ENCODE measurements around the gene LEAP2. TPM values are rescaled to one million over a fixed set of nuclear protein-coding genes. Genes with fewer than 3 reads are reported as not detected.
"Not testable (repeated sequence)": the region's sequence is repeated elsewhere in the genome, so short reads cannot be mapped to it uniquely, and the experiment has no call there.

LEAP2 gene
- total RNA-seq, 2 donors from 2014 or later = 1.5 to 3.8 TPM

- Mint-ChIP-seq H3K36me3 (no peaks in the 10 kb centered on the region), H3K27ac (no peak overlapping the region), H3K9me3 (no peaks in the 10 kb centered on the region)
- no peak for DNase-seq (ENCODE audit: low spot score in 2 of 2)
- ATAC-seq = no peak
These were observed 34.8 kb upstream of the LEAP2 start for GRCh38 chr5:132838516-132839282.

- H3K36me3 Mint-ChIP-seq = no peaks in the 10 kb centered on the region
- ATAC-seq = no peak
- DNase-seq (ENCODE audit: low spot score in 2 of 2) = no peak
- no peaks in the 10 kb centered on the region for H3K9me3 Mint-ChIP-seq
- no peak overlapping the region for H3K27ac Mint-ChIP-seq
These were observed 33.8 kb upstream of the LEAP2 start for GRCh38 chr5:132839426-132840301.

GRCh38 chr5:132840313-132840712 lies 33.2 kb upstream of the LEAP2 start:
- ATAC-seq = no peak

GRCh38 chr5:132840896-132841295 lies 32.6 kb upstream of the LEAP2 start:
- no peak for ATAC-seq
- Mint-ChIP-seq H3K27ac (no peak overlapping the region), H3K36me3 (no peaks in the 10 kb centered on the region), H3K9me3 (no peaks in the 10 kb centered on the region)
- no peak for DNase-seq (ENCODE audit: low spot score in 2 of 2)

More at GRCh38 chr5:132840313-132840712, 33.2 kb upstream of the LEAP2 start:
- no peaks in the 10 kb centered on the region for H3K9me3 Mint-ChIP-seq
- no peak overlapping the region for H3K27ac Mint-ChIP-seq
- H3K36me3 Mint-ChIP-seq = no peaks in the 10 kb centered on the region
- no peak for DNase-seq (ENCODE audit: low spot score in 2 of 2)

- Mint-ChIP-seq H3K27ac (no peak overlapping the region), H3K36me3 (no peaks in the 10 kb centered on the region), H3K9me3 (no peaks in the 10 kb centered on the region)
- ATAC-seq (peak; percentile 24 to 76), DNase-seq (ENCODE audit: low spot score in 2 of 2) (no peak)
These were observed 32.2 kb upstream of the LEAP2 start for GRCh38 chr5:132841305-132841704.

- DNase-seq (ENCODE audit: low spot score in 2 of 2) (no peak), ATAC-seq (no peak)
- H3K27ac Mint-ChIP-seq = no peak overlapping the region
- no peaks in the 10 kb centered on the region for H3K9me3 Mint-ChIP-seq
- no peaks in the 10 kb centered on the region for H3K36me3 Mint-ChIP-seq
These were observed 25.2 kb upstream of the LEAP2 start for GRCh38 chr5:132848270-132848669.

GRCh38 chr5:132849347-132849746 lies 24.1 kb upstream of the LEAP2 start:
- DNase-seq (ENCODE audit: low spot score in 2 of 2) (no peak), ATAC-seq (no peak)
- H3K27ac Mint-ChIP-seq = no peak overlapping the region
- no peaks in the 10 kb centered on the region for H3K36me3 Mint-ChIP-seq
- H3K9me3 Mint-ChIP-seq = no peaks in the 10 kb centered on the region

- Mint-ChIP-seq H3K36me3 (no peaks in the 10 kb centered on the region), H3K27ac (no peak overlapping the region), H3K9me3 (no peaks in the 10 kb centered on the region)
- no peak for DNase-seq (ENCODE audit: low spot score in 2 of 2)
- no peak for ATAC-seq
These were observed 23.4 kb upstream of the LEAP2 start for GRCh38 chr5:132850066-132850465.

- DNase-seq (ENCODE audit: low spot score in 2 of 2) = no peak
- H3K36me3 Mint-ChIP-seq = no peaks in the 10 kb centered on the region
- no peak overlapping the region for H3K27ac Mint-ChIP-seq
- no peak for ATAC-seq
- no peaks in the 10 kb centered on the region for H3K9me3 Mint-ChIP-seq
These were observed 20.1 kb upstream of the LEAP2 start for GRCh38 chr5:132853323-132853722.

- DNase-seq (ENCODE audit: low spot score in 2 of 2) (no peak), ATAC-seq (no peak)
- Mint-ChIP-seq H3K36me3 (no peaks in the 10 kb centered on the region), H3K27ac (no peak overlapping the region), H3K9me3 (no peaks in the 10 kb centered on the region)
These were observed 19.7 kb upstream of the LEAP2 start for GRCh38 chr5:132853790-132854189.

- ATAC-seq (no peak), DNase-seq (ENCODE audit: low spot score in 2 of 2) (no peak)
- H3K27ac Mint-ChIP-seq = no peak overlapping the region
- no peaks in the 10 kb centered on the region for H3K9me3 Mint-ChIP-seq
- no peaks in the 10 kb centered on the region for H3K36me3 Mint-ChIP-seq
These were observed 19.2 kb upstream of the LEAP2 start for GRCh38 chr5:132854301-132854700.

- H3K27ac Mint-ChIP-seq; ATAC-seq; H3K36me3 Mint-ChIP-seq; H3K9me3 Mint-ChIP-seq; DNase-seq (ENCODE audit: low spot score in 2 of 2): not testable (repeated sequence)
These were observed 18.5 kb upstream of the LEAP2 start for GRCh38 chr5:132854992-132855391.

- DNase-seq (ENCODE audit: low spot score in 2 of 2) (no peak), ATAC-seq (no peak)
- H3K36me3 Mint-ChIP-seq = no peaks in the 10 kb centered on the region
- H3K27ac Mint-ChIP-seq = peak overlapping the region in 1 of 2 donors; percentile 72
- H3K9me3 Mint-ChIP-seq = no peaks in the 10 kb centered on the region
These were observed 17.5 kb upstream of the LEAP2 start for GRCh38 chr5:132856011-132856410.

GRCh38 chr5:132859889-132860437 lies 13.5 kb upstream of the LEAP2 start:
- Mint-ChIP-seq H3K27ac (no peak overlapping the region), H3K9me3 (no peaks in the 10 kb centered on the region)
- ATAC-seq = no peak

GRCh38 chr5:132860742-132861141 lies 12.7 kb upstream of the LEAP2 start:
- no peaks in the 10 kb centered on the region for H3K9me3 Mint-ChIP-seq
- ATAC-seq (no peak), DNase-seq (ENCODE audit: low spot score in 2 of 2) (no peak)
- H3K27ac Mint-ChIP-seq = no peak overlapping the region
- no peaks in the 10 kb centered on the region for H3K36me3 Mint-ChIP-seq

More at GRCh38 chr5:132859889-132860437, 13.5 kb upstream of the LEAP2 start:
- DNase-seq (ENCODE audit: low spot score in 2 of 2) = no peak
- H3K36me3 Mint-ChIP-seq = no peaks in the 10 kb centered on the region

- H3K36me3 Mint-ChIP-seq = peaks cover 21 to 23% of the 10 kb centered on the region in 2 donors
These were observed 7.7 kb upstream of the LEAP2 start for GRCh38 chr5:132865668-132866341.

More at GRCh38 chr5:132865668-132866341, 7.7 kb upstream of the LEAP2 start:
- Mint-ChIP-seq H3K9me3 (no peaks in the 10 kb centered on the region), H3K27ac (peak overlapping the region; percentile 97 to 99)
- peak; percentile 40 to 43 for ATAC-seq
- no peak for DNase-seq (ENCODE audit: low spot score in 2 of 2)
